ENCODE results near the gene KRT1.

DNA sequence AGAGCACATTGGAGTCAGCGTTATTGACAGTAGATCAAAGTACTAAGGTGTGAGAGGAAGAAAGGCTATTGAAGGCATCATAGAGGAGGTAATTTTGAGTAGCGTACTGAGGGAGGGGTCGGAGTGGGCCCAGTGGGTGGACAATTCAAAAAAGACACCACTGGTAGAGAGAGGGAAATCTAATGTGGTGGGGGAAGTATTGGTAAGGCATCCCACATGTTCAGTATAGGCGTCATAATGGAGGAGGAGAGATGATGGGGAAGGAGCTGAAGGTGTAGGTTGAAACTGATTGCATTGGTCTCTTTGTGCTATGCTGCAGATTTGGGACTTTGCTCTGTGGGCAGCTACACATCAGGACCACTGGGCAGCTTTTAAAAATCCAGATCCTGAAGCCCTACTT lies 46.8 kb upstream of the KRT1 start:
- TF ChIP-seq, protein P1, sequence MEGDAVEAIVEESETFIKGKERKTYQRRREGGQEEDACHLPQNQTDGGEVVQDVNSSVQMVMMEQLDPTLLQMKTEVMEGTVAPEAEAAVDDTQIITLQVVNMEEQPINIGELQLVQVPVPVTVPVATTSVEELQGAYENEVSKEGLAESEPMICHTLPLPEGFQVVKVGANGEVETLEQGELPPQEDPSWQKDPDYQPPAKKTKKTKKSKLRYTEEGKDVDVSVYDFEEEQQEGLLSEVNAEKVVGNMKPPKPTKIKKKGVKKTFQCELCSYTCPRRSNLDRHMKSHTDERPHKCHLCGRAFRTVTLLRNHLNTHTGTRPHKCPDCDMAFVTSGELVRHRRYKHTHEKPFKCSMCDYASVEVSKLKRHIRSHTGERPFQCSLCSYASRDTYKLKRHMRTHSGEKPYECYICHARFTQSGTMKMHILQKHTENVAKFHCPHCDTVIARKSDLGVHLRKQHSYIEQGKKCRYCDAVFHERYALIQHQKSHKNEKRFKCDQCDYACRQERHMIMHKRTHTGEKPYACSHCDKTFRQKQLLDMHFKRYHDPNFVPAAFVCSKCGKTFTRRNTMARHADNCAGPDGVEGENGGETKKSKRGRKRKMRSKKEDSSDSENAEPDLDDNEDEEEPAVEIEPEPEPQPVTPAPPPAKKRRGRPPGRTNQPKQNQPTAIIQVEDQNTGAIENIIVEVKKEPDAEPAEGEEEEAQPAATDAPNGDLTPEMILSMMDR (IDR thresholded peaks at IDR 0.05; ENCODE audit: low read depth, low read length, poor library complexity, severe bottlenecking): no peak
- TF ChIP-seq EZH2phosphoT487 (IDR thresholded peaks at IDR 0.05; ENCODE audit: borderline replicate concordance, low read length): no peak

Data from DOHH2 (cell line).